ENCODE data around the gene SLC12A4.

The SLC12A4 gene

GRCh38 chr16:67936880-67937605, 31.4 kb downstream of the SLC12A4 start:
- DNase-seq (ENCODE audit: low read depth in 1 of 2, low spot score in 1 of 2): peak; percentile 54 to 93
- H3K27ac ChIP-seq (replicated peaks): peak overlapping the region; percentile 94
- peak overlapping the region; percentile 94 for H3K4me3 ChIP-seq (replicated peaks; ENCODE audit: insufficient read depth, low read length)
- TF ChIP-seq GABPA (IDR thresholded peaks at IDR 0.05; ENCODE audit: low read depth) (no peak), SPI1 (IDR thresholded peaks at IDR 0.05; ENCODE audit: borderline replicate concordance, low read depth) (peak; percentile 76; the same call in 1 of the 2 replicates)
- no peaks in the 10 kb centered on the region for H3K27me3 ChIP-seq (ENCODE audit: insufficient read depth, poor library complexity, severe bottlenecking)

GRCh38 chr16:67936124-67936879, 32.1 kb downstream of the SLC12A4 start, which contains the start of gene PSMB10:
Gene PSMB10, minus strand, starts transcription at chr16:67936850. Its CDS starts 101 bp downstream, at chr16:67936749.
- Histone ChIP-seq H3K27me3 (ENCODE audit: insufficient read depth, poor library complexity, severe bottlenecking) (no peaks in the 10 kb centered on the region), H3K4me3 (replicated peaks; ENCODE audit: insufficient read depth, low read length) (peak within 1 kb of the TSS; percentile 94), H3K27ac (replicated peaks) (peak within 1 kb of the TSS; percentile 94)
- peak; percentile 63 to 67 for DNase-seq (ENCODE audit: low read depth in 1 of 2, low spot score in 1 of 2)
- TF ChIP-seq GABPA (IDR thresholded peaks at IDR 0.05; ENCODE audit: low read depth): no peak
- TF ChIP-seq POLR2AphosphoS5 (IDR thresholded peaks at IDR 0.05; ENCODE audit: low read depth): peak; percentile 65; the same call in 1 of the 2 replicates

- H3K27ac ChIP-seq (replicated peaks): peak overlapping the region; percentile 94
- peak overlapping the region; percentile 94 for H3K4me3 ChIP-seq (replicated peaks; ENCODE audit: insufficient read depth, low read length)
- DNase-seq (ENCODE audit: low read depth in 1 of 2, low spot score in 1 of 2): peak; percentile 98
- TF ChIP-seq CTCF (IDR thresholded peaks at IDR 0.05; ENCODE audit: insufficient read depth, low read length) (no peak), SPI1 (IDR thresholded peaks at IDR 0.05; ENCODE audit: borderline replicate concordance, low read depth) (no peak), REST (IDR thresholded peaks at IDR 0.05; ENCODE audit: insufficient replicate concordance, low read depth) (no peak), POLR2AphosphoS5 (IDR thresholded peaks at IDR 0.05; ENCODE audit: low read depth) (peak; percentile 87), GABPA (IDR thresholded peaks at IDR 0.05; ENCODE audit: low read depth) (peak; percentile 79)
- H3K27me3 ChIP-seq (ENCODE audit: insufficient read depth, poor library complexity, severe bottlenecking): no peaks in the 10 kb centered on the region
These were observed 32.9 kb downstream of the SLC12A4 start for GRCh38 chr16:67935402-67936123.

- H3K27me3 ChIP-seq (ENCODE audit: insufficient read depth, poor library complexity, severe bottlenecking): no peaks in the 10 kb centered on the region
- H3K27ac ChIP-seq (replicated peaks): peak overlapping the region; percentile 94
- peak overlapping the region; percentile 94 for H3K4me3 ChIP-seq (replicated peaks; ENCODE audit: insufficient read depth, low read length)
- TF ChIP-seq POLR2AphosphoS5 (IDR thresholded peaks at IDR 0.05; ENCODE audit: low read depth): peak; percentile 23; the same call in 1 of the 2 replicates
- TF ChIP-seq SPI1 (IDR thresholded peaks at IDR 0.05; ENCODE audit: borderline replicate concordance, low read depth): no peak
- DNase-seq (ENCODE audit: low read depth in 1 of 2, low spot score in 1 of 2): no peak
These were observed 33.4 kb downstream of the SLC12A4 start for GRCh38 chr16:67935101-67935401.

GRCh38 chr16:67934306-67935100, 33.9 kb downstream of the SLC12A4 start:
- peak overlapping the region; percentile 94 for H3K4me3 ChIP-seq (replicated peaks; ENCODE audit: insufficient read depth, low read length)
- no peak overlapping the region for H3K27ac ChIP-seq (replicated peaks)
- TF ChIP-seq GABPA (IDR thresholded peaks at IDR 0.05; ENCODE audit: low read depth) (no peak), CTCF (IDR thresholded peaks at IDR 0.05; ENCODE audit: insufficient read depth, low read length) (no peak), REST (IDR thresholded peaks at IDR 0.05; ENCODE audit: insufficient replicate concordance, low read depth) (no peak)

More at GRCh38 chr16:67934306-67935100, 33.9 kb downstream of the SLC12A4 start:
- DNase-seq (ENCODE audit: low read depth in 1 of 2, low spot score in 1 of 2): no peak
- no peaks in the 10 kb centered on the region for H3K27me3 ChIP-seq (ENCODE audit: insufficient read depth, poor library complexity, severe bottlenecking)

Measured in HL-60 (cell line).